HG03135 (cell line): Measurements from ENCODE around the gene KCNJ18.
"Not testable (repeated sequence)": the region's sequence is repeated elsewhere in the genome, so short reads cannot be mapped to it uniquely, and the experiment has no call there.

Experiments used
- ATAC-seq: cut with Tn5 transposase; IDR thresholded peaks from one replicate; pipeline ENCODE4 v1.9.1; 2021; ENCODE audit warnings: mild to moderate bottlenecking, moderate library complexity; ENCODE audit not compliant: unreplicated experiment

The KCNJ18 gene

GRCh38 chr17:21691883-21692703, at the start of gene KCNJ18:
KCNJ18 (plus strand) TSS chr17:21692523; CDS start chr17:21702787, 10,264 bp downstream.
- ATAC-seq: not testable (repeated sequence)

DNA sequence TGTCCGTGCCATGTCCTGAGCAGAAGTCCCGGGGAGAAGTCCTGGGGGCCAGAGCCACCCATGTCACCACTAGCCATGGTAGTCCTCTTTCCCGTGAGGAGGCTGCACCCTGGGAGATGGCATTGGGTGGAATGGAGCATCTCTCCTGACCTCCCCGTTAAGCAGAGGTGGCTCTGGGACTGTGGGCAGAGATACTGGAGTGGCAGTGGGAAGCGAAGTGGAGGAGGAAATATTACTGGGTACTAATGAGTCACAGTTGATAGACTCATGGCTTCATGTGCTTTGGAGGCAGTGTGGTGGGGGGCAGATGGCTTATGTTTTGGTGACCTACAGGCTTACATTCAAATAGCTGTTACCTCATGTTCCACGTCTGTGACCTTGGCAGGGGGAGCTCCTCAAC, 44.2 kb upstream of the KCNJ18 start:
- not testable (repeated sequence) for ATAC-seq

GRCh38 chr17:21650043-21650442, 42.3 kb upstream of the KCNJ18 start:
- not testable (repeated sequence) for ATAC-seq

GRCh38 chr17:21652049-21652448, 40.3 kb upstream of the KCNJ18 start:
- not testable (repeated sequence) for ATAC-seq

GRCh38 chr17:21653211-21653610, 39.1 kb upstream of the KCNJ18 start:
- ATAC-seq: not testable (repeated sequence)

- not testable (repeated sequence) for ATAC-seq
These were observed 35.6 kb upstream of the KCNJ18 start for GRCh38 chr17:21656518-21657309.

DNA sequence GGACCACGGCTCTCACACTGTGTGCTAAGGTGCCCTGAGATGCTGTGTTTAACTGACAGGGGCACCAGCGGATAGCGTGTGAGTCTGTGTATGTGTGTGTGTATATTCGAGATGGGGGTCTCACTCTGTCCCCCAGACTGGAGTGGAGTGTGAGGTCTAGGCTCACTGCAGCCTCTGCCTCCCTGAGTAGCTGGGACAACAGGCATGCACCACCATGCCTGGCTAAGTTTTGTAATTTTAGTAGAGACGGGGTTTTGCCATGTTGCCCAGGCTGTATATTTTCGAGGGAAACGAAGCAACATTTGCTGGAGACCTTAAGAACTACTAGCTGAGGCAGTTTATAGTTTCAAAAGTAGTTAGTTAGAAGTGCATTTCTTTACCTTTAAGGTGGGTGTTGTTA, 32.7 kb upstream of the KCNJ18 start:
- ATAC-seq: not testable (repeated sequence)

GRCh38 chr17:21661455-21661854, 30.9 kb upstream of the KCNJ18 start:
- ATAC-seq: not testable (repeated sequence)

DNA sequence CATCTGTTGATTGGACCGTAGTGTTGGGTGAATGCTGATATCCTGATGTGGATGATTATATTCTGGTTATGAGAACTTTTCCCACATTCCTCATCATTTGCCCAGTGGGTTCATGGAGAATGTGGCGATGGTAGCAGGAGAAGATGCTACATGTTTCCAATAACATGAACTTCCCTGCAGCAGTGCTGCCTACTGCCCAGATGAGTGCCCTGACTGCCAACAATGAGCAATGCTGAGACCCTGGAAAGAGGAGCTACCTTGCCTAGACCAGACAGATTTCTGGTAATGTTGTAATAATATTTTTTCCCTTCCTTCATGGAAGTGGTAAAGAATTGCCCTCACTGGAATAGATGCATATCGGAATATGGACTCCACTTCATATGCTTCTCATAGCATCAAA, 29.2 kb upstream of the KCNJ18 start:
- not testable (repeated sequence) for ATAC-seq

DNA sequence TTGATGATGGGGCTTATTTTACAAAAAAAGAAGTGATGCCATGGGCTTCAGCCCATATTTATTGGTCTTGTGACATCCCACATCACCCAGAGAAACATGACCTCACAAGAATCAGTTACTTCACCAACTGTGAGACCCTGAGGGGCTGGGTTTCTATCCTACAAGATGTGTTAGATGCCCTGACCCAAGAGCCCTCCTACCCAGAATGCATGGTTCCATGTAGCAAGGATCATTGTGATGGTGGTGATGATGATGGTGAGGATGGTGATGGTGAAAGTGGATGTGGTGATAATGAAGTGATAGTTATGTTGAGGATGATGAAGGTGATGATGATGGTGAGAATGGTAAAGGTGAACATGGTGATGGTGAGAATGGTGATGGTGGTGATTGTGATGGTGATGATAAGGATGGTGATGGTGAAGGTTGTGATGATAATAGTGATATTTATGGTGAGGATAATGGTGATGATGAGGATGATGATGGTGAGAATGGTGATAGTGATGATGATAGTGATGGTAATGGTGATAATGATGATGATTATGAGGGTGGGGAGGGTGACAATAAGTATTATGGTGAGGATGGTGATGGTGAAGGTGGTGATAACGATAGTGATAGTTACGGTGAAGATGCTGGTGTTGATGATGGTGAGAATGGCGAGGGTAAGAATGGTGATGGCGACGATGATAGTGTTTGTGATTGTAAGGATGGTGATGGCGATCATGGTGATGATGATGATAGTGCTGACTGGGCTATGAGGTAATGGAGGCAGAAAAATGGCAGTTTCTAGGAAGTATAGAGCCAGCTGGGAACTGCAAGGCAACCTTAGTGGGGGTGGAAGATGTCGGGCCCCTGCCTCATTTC, 28.5 kb upstream of the KCNJ18 start:
- ATAC-seq: not testable (repeated sequence)

DNA sequence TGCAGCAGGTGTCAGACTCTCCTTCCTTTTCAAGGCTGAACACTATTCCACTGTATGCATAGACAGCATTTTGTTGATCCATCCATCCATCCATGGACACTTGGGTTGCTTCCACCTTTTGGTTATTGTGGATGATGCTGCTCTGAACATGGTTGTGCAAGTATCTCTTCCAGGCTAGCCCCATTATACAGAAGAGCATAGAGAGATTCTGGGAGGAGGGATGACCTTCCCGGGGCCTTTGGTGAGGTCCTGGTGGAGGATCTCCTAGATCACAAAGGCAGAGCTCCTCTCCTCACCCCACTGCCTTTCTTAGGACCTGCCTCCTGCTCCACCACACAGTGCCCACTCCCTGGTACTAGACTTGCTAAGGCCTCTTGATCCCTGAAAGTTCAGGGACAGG, 27.2 kb upstream of the KCNJ18 start:
- not testable (repeated sequence) for ATAC-seq

DNA sequence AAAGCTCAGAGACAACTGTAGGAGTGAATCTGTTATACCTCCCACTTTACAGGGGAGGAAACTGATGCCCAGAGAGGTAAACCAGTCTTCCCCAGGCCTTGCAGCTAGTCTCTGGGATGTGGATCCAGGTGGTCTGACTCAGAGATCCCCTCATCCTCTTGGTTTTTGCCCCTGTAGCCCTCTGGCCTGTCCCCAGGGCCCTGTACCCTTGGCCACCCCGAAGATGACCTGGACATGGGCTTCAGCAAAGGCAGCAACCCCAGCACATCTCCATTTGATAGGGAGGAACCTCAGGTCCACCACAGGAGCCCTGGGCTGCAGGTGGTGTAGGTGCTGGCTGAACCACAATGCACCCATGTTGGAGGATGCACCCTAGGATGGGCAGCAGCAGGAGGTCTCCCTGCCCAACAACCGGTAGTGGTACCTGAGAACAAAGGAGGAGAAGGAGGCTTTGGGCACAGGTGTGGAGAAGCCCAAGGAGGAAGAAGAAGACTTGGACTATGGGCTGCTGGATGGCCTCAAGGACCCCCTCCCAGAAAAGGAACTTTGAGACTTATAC, 26.3 kb upstream of the KCNJ18 start:
- not testable (repeated sequence) for ATAC-seq

GRCh38 chr17:21666711-21667412, 25.5 kb upstream of the KCNJ18 start:
- not testable (repeated sequence) for ATAC-seq

DNA sequence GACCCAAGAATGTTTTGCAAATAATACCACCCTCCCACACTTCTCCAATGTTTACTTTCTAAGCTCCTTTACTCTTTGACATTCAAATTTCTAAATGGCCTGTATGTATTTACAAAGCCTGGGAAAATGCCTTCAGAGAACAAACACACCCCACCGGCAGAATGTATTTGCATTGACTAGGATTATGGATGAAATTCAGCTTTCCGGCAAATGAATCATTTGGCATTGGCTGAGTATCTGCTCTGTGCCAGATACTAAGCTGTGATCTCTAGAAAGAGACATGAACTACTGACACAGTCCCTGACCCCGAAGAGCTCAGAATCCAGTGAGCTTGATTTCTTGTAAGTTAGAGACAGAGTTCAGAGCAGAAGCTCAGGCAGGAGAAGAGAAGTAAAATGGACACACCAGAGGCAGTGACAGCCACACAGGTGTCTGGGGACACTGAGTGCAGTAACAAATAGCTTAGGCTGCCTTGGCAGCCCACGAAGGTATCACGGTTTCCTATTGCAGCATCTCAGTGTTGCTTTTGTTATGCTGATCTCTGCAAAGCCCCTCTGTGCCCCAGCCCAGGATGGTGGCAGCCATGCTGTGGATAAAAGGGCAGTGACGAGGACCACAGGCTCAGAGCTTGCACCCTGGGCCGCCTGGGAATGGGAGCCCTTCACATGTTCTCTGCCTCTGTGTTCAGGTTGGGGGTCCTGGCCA, 24.8 kb upstream of the KCNJ18 start:
- ATAC-seq: not testable (repeated sequence)

DNA sequence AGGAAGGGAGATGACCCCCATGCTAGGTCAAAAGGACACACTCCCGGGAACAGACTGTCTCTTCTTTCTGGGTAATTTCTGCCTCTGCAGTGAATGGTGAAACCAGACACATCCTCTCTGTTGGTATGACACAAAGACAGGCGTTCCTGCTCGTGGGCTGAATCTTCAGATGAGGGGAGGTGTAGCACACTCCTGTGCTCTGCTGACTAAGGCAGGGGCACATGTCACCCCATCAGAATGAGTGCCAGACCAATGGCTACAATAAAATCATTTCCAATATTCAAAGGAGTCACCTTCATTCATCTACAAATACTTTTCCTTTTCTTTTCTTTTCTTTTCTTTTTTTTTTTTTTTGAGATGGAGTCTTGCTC, 24.2 kb upstream of the KCNJ18 start:
- not testable (repeated sequence) for ATAC-seq

DNA sequence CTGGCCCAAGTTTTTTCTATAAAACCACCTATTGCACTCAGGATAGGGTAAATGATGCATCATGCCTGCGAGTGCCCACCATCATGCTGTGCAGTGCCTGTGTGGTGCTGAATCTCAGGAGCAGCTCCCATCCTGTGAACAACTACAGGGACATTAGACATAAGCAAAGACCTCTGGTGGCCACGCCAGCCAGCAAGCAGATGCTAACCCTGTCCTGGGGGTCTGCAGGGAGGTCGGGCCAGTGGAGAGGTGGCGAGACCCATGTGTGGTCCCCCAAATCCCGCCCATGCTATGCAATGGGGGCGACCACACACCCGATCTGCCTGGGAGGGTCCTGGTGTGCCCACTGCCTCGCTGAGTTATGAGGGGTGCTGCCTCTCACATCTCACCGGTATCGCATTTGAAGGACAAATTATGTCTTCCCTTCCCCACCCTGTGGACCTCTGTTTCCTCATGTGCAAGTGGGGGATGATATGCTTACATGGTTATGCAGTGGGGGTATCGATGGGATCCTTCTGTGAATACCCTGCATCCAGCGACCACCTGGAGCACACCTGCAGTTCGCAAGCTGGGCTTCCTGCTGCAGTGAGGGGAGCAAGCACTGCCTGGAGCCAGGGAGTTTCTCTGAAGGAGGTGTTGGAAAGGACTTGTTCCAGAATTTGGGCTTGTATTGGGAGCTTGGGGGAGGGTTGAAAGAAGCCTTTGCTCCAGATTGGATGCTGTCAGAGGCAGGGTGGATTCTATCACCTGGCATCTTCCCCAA, 23.4 kb upstream of the KCNJ18 start:
- not testable (repeated sequence) for ATAC-seq

- not testable (repeated sequence) for ATAC-seq
These were observed 22.5 kb upstream of the KCNJ18 start for GRCh38 chr17:21669616-21670360.
